ENCODE measurements around the gene RRP8. TPM values are rescaled to one million over a fixed set of nuclear protein-coding genes. Genes with fewer than 3 reads are reported as not detected.

RRP8 gene
- total RNA-seq, 2 experiments from 2014 or later, result 25.6 to 33.1 TPM

DNA sequence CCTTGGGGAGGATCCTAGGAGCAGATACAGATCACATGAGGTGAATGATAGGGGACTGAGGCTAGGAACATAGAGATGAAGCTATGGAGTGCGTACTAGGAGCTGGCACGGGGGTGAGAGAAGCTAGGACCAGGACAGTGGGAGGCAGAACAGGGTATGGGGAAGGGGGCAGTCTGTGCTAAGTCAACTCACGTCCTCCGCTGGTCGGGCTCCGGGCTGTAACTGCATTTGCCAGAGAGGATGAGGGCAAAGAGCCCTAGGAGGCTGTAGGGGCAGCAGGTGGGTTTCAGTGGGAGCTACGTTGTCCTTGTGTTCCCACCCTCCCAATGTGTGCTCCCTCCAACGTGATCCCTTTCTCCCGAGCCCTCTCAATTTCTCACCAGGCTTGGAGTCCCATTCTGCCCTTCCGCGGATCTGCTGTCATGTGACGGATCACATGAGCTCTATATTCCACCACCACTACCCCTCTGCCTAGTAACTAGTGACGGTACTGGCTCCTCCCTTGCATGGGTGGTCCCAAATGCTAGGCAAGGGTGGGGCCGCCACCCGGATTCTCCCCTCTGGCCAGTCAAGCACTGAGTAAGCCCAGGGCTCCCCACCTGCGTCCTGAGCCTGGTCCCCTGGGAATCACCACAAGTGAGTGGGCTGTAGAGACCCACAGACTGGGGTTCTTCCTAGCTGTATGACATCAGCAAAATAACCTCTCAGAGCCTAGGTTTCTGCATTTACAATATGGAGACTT, 15.8 kb upstream of the RRP8 start, which contains the start of gene TPP1:
Gene TPP1, minus strand, starts transcription at position 419 of the 742 bp plus-strand sequence. Its CDS starts 22 bp downstream, at position 397.
- Mint-ChIP-seq H3K36me3 (peaks cover 11% of the 10 kb centered on the region), H3K4me3 (no peak within 1 kb of the TSS), H3K9me3 (ENCODE audit: low read depth) (no peaks in the 10 kb centered on the region), H3K27ac (no peak within 1 kb of the TSS), H3K4me1 (peaks cover 2% of the 10 kb centered on the region), H3K27me3 (no peaks in the 10 kb centered on the region)
- DNase-seq (peak; percentile 96), ATAC-seq (peak; percentile 96)
- CTCF ChIA-PET, result interaction anchor here (0.7 to 4.2 kb wide), 14 partner anchors 8 to 240 kb away, joined by 3 to 36 read pairs (median 5); partner anchors contain the start of genes ILK, MRPL17 and RRP8

DNA sequence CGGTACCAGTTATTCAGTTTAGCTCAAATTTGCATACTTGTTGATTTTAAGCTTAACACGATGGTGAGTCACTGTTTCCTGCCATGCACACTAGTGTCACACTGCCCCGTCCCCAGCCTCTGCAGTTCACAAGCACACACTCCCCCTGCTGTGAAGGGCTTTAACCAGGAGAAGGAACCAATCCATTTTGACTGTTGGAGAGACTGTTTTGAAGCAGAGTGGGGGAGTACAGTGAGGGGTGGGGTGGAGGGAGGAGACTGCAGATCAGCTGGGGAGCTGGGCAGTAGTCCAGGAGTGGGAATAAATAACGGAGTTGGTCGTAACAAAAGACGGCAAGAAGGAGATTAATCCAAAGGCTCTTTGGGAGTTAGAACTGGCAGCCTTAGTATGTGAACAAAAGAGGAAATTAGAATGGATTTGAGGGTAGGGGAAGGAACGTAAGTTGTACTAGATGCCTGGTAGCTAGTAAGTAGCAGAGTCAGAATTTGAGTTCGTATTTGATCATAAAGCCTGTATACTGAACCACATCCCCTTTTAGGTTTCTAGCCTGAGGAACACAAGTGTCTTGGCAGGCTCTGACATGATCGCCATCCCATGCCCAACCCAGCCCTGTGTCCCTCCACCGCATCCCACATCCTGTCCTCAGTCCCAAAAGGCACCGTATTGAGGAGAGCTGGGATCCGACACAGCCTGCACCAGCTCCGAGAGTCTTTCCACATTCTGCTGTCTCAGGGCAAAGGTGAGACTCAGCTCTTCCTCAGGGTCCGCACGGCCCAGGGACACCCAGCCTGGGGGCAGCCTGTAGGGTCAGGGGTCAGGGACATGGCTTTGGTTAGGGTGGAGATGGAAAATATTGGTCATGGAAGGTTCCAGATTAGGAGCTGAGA, 14.9 kb upstream of the RRP8 start:
- Mint-ChIP-seq H3K36me3 (peaks cover 11% of the 10 kb centered on the region), H3K27me3 (no peaks in the 10 kb centered on the region), H3K4me3 (no peak overlapping the region), H3K4me1 (peaks cover 2% of the 10 kb centered on the region), H3K9me3 (ENCODE audit: low read depth) (no peaks in the 10 kb centered on the region), H3K27ac (no peak overlapping the region)
- DNase-seq (peak; percentile 81), ATAC-seq (peak; percentile 46)
- CTCF ChIA-PET, result interaction anchor here (0.8 to 4.2 kb wide), 13 partner anchors 11 to 239 kb away, joined by 3 to 36 read pairs (median 5); partner anchors contain the start of genes ILK, MRPL17 and RRP8

DNA sequence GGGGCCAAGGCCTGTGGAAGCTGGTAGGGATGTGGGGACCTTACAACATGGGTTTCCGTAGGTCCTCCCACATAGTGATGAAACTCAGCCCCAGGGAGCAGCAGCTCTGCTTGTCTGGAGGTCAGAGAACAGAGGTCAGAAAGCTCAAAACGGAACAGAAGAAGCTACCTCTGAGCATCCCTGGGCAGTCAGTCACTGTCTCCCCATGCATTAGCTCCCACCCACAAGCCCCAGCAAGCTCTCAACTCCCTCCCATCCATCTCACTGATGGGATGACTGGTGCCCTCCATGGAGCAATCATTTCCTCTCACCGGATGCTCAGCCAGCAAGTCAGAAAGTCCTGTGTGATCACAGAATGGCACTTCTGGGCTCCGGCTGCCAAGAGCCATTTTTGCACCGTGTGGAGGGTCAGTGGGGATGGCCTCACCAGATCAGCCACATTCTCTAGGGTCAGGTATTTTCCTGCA, 13.9 kb upstream of the RRP8 start:
- DNase-seq (no peak), ATAC-seq (no peak)
- Mint-ChIP-seq H3K4me1 (peaks cover 2% of the 10 kb centered on the region), H3K36me3 (peaks cover 11% of the 10 kb centered on the region), H3K4me3 (no peak overlapping the region), H3K27me3 (no peaks in the 10 kb centered on the region), H3K9me3 (ENCODE audit: low read depth) (no peaks in the 10 kb centered on the region), H3K27ac (no peak overlapping the region)
- CTCF ChIA-PET, result interaction anchor here (2.2 to 4.2 kb wide), 7 partner anchors 10 to 238 kb away, joined by 5 to 36 read pairs (median 14); partner anchors contain the start of genes ILK, MRPL17 and RRP8

DNA sequence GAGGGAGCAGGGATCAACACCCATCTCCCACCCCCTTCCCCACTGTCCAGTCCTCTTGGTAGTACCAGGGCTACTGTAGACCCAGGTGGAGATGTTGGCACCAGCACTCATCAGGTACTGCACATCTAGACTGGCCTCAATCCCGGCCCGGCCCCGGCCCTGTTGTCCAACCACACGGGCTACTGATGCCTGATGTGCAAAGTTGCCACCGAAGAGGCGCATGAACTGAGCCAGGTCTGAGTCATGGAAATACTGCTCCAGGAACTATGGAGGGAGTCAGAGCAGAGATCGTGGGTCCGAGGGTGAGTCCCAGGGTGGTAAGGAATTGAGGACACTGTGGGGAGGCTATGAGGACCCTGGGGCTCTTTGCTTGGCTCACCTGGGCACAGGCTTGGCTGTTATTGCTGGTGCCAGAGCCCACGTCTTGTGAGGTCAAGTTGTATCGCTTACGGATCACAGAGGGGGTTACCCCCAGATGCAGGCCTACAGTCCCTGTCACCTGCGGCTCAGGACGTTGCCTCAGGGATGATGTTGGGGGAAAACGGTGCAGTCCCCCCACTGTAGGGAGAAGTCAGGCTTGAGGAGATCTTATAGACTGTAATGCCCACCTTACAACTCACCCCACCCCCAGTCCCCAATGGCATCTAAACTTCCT, 13.3 kb upstream of the RRP8 start:
- H3K4me1 Mint-ChIP-seq, result peaks cover 2% of the 10 kb centered on the region
- no peak overlapping the region for H3K27ac Mint-ChIP-seq
- H3K9me3 Mint-ChIP-seq (ENCODE audit: low read depth), result no peaks in the 10 kb centered on the region
- peaks cover 11% of the 10 kb centered on the region for H3K36me3 Mint-ChIP-seq
- ATAC-seq (no peak), DNase-seq (no peak)
- CTCF ChIA-PET, result interaction anchor here (2.5 to 3.5 kb wide), 2 partner anchors 10 to 13 kb away, joined by 14 to 36 read pairs; partner anchors contain the start of genes ILK and RRP8
- no peaks in the 10 kb centered on the region for H3K27me3 Mint-ChIP-seq
- no peak overlapping the region for H3K4me3 Mint-ChIP-seq

DNA sequence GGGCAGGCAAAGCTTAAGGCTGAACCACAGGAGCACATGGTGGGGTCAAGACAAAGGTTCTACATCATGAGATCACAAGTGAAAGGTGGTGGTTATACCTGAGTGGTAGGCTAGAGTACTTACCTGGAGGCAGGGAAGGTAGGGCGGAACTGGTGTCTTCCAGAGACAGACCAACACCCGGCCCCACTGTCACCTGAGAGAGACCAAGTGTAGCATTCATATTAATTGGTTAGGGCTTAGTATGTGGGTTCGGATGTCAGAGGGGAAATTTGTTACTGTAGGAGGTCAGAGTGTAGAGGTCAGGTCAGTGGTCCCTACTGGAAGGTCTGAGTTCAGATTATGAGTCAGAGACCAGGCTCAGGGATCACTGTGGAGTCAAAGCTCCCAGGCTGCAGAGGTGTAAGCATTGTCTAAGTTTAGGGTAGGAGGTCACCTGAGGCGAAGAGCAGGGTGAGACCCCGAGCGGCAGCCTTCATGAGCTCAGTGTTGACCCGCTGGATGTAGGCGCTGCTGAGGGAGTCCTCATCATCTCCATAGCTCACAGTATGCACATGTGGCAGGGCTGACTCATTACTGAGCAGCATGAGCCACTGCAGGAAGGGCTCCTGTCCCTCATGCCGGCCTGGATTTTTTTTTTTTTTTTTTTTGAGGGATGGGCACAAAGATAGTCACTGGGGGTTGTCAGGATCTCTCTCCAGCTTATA, 12.6 kb upstream of the RRP8 start:
- DNase-seq (no peak), ATAC-seq (no peak)
- Mint-ChIP-seq H3K4me1 (peaks cover 6% of the 10 kb centered on the region), H3K9me3 (ENCODE audit: low read depth) (no peaks in the 10 kb centered on the region), H3K27me3 (no peaks in the 10 kb centered on the region), H3K36me3 (peaks cover 16% of the 10 kb centered on the region), H3K4me3 (no peak overlapping the region), H3K27ac (peak overlapping the region; percentile 10)
- CTCF ChIA-PET, result interaction anchor here (1.2 kb wide), 1 partner anchor 11 kb away, joined by 3 read pairs; no protein-coding TSS in a partner anchor

DNA sequence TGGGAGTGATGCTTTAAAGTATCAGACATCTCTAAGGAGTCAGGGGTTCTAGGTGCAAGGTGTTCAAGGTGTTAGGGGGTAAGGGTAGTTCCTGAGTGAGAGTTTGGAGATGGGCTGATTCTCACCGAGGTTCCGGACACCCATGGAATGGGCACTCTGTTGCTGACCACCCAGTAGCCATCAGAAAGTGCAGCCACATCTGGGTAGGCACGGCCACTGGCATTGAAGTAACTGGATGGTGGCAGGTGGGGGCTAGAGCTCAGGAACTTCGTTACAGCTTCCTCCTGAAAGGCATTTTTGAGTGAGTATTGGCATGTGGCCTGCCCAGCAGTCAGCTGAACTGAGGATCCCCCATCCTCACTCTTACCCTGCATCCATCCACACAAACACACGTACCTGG, 11.6 kb upstream of the RRP8 start:
- Mint-ChIP-seq H3K27me3 (no peaks in the 10 kb centered on the region), H3K27ac (no peak overlapping the region), H3K9me3 (ENCODE audit: low read depth) (no peaks in the 10 kb centered on the region), H3K4me3 (no peak overlapping the region), H3K4me1 (peaks cover 16% of the 10 kb centered on the region), H3K36me3 (peaks cover 25% of the 10 kb centered on the region)
- CTCF ChIA-PET, result interaction anchor here (1.2 kb wide), 1 partner anchor 12 kb away, joined by 3 read pairs; no protein-coding TSS in a partner anchor
- DNase-seq, result no peak
- ATAC-seq, result no peak

DNA sequence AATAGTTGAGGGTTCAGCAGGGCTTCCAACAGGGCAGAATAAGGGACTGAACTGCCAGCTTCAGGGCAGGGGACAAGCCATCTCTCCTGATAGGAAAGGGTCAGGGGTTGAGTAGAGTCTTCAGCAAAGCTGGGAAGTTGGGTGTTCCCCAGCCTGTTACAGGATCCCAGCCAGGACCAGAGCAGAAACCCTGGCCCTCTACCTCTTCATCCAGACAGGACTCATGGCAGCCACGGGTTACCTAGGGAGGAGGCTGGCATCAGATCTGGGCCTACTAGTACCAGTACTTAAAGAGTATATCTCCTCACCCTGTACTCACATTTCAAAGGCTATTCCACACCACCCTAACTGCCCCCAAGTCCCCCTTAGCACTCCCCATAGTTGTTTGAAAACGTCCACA, 11.0 kb upstream of the RRP8 start:
- CTCF ChIA-PET, result interaction anchor here (0.6 kb wide), 1 partner anchor 10 kb away, joined by 4 read pairs; no protein-coding TSS in a partner anchor
- no peak overlapping the region for H3K27ac Mint-ChIP-seq

DNA sequence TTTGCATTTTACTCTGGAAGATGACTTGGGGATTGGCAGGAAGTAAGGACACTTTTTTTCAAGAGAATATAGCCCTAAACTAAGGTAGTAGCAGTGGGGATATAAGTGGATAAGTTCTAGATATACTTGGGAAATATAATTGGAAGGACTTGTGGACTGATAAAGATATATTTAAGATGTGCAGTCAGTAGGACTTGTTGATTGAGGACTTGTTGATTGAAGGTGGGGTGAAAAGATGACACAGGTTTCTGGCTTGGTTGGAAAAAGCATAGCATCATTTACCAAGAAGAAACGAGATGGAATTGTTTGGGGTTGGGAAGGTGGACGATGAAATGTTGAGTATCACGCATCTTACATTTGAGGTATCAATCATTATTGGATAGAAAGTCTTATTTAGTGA, 10.1 kb upstream of the RRP8 start:
- Mint-ChIP-seq H3K4me1 (peaks cover 30% of the 10 kb centered on the region), H3K4me3 (no peak overlapping the region), H3K9me3 (ENCODE audit: low read depth) (no peaks in the 10 kb centered on the region), H3K27me3 (no peaks in the 10 kb centered on the region), H3K27ac (no peak overlapping the region), H3K36me3 (peaks cover 39% of the 10 kb centered on the region)
- DNase-seq (no peak), ATAC-seq (no peak)
- CTCF ChIA-PET, result interaction anchor here (0.7 to 3.1 kb wide), 10 partner anchors 9 to 234 kb away, joined by 3 to 24 read pairs (median 8); partner anchors contain the start of genes ILK and MRPL17

More for the DNA sequence above, 11.0 kb upstream of the RRP8 start:
- Mint-ChIP-seq H3K27me3 (no peaks in the 10 kb centered on the region), H3K4me3 (no peak overlapping the region), H3K9me3 (ENCODE audit: low read depth) (no peaks in the 10 kb centered on the region), H3K36me3 (peaks cover 31% of the 10 kb centered on the region), H3K4me1 (peaks cover 22% of the 10 kb centered on the region)
- no peak for ATAC-seq
- DNase-seq, result no peak

DNA sequence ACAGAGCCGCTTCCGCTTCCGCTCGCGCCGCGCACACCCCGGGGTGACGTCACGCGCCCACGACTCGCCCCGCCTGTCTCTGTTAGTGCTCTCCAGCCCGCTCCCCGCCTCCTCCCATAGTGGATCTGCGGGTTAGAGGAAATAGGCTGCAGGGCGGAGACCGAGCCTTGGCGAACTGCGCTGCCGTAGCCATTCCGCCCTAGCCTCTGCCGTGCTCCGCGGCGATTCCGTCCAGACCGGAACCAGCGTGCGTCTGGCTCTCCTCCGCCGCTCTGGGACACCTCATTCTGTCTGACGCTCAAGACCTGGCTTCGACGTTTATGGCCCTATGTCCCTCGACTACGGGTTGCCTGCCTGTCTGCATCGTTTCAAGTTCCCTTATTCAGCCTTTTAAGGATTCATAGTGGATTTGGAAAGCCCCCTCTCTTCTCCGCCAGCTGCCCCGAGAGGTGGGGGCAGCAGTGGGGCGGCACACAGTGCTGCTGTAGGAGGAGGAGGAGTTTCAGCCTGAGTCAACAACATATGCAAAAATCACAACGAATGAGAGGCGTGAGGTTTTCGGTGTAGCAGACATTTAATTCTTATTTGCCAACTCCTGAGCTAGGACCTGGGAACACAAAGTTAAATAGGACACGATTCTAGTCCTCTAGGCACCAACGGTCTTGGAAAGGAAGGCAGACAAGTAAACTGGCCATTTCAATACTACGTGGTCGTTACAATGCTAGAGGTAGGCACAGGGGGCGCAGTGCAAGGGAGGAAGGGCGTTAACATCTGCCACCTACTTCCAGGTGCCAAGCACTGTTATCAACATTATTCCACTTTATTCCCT, 9.0 kb upstream of the RRP8 start, which contains the start of gene TAF10:
Gene TAF10, minus strand, starts transcription at position 4 of the 829 bp plus-strand sequence. CDS start 27 bp downstream, outside the sequence.
- no peaks in the 10 kb centered on the region for H3K9me3 Mint-ChIP-seq (ENCODE audit: low read depth)
- DNase-seq, result peak; percentile 97
- H3K4me3 Mint-ChIP-seq, result no peak within 1 kb of the TSS
- H3K36me3 Mint-ChIP-seq, result peaks cover 49% of the 10 kb centered on the region
- peak within 1 kb of the TSS; percentile 91 for H3K27ac Mint-ChIP-seq
- no peaks in the 10 kb centered on the region for H3K27me3 Mint-ChIP-seq
- ATAC-seq, result peak; percentile 92
- H3K4me1 Mint-ChIP-seq, result peaks cover 41% of the 10 kb centered on the region
- CTCF ChIA-PET, result interaction anchor here (0.7 to 3.1 kb wide), 21 partner anchors 8 to 233 kb away, joined by 3 to 24 read pairs (median 6); partner anchors contain the start of genes ARFIP2, ILK, MRPL17 and TIMM10B

DNA sequence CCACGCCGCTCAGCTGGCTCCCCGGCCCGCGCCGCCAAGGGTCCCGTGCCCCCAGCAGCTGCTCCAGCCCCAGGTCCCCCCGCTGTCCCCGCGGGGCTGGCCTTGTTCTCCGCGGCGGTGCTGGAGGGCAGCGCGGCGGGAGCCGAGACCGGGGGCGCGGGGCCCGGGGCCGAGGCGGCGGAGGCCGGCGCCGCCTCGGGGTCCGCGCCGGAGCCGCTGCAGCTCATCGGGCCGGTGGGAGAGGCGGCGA, 8.5 kb upstream of the RRP8 start:
- Mint-ChIP-seq H3K9me3 (ENCODE audit: low read depth) (no peaks in the 10 kb centered on the region), H3K4me3 (no peak overlapping the region), H3K36me3 (peaks cover 51% of the 10 kb centered on the region), H3K4me1 (peaks cover 45% of the 10 kb centered on the region), H3K27me3 (no peaks in the 10 kb centered on the region), H3K27ac (peak overlapping the region; percentile 91)
- no peak for DNase-seq
- ATAC-seq, result no peak
- CTCF ChIA-PET, result interaction anchor here (0.9 to 3.1 kb wide), 17 partner anchors 11 to 233 kb away, joined by 3 to 24 read pairs (median 6); partner anchors contain the start of genes ARFIP2, MRPL17 and TIMM10B

DNA sequence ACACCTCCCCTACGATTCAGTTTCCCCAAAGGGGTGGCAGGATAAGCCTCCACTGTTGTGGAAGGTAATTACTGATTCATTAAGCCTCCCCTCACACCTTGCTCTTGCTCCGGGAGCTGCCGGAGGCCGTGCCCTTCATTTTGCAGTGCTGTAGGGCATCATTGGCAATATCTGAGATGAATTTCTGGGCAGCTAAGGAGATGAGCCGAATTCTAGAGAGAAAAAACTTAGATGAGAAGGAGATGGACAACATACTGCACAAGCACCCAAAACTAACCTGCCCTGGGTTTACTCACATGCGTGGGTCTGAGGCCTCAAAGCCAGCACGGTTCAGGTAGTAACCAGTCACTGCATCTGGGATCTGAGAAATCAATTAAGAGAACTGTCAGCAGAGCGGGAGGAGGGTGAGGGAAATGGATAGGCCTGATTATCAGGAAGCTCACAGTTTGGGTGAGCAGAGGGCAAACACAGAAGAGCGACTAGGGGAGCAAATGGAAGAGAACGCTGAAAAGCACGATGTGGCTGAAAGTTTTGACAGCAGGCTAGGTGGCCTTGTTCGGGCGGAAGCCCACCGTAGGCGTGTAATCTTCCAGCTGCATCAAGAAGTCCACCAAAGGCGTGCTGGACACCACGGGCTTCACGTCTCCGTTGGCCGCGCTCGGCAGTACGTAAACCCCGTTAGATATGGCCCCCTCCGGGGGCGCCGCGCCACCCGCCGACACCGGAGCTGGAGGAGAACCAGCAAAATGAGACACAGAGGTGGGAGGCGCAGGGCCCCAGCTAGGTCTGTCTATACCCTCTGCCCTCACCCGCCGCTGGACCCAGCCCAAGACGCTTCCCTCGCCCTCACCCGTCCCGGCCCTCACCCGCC, 7.9 kb upstream of the RRP8 start:
- H3K27ac Mint-ChIP-seq, result peak overlapping the region; percentile 91
- no peaks in the 10 kb centered on the region for H3K9me3 Mint-ChIP-seq (ENCODE audit: low read depth)
- peaks cover 51% of the 10 kb centered on the region for H3K4me1 Mint-ChIP-seq
- CTCF ChIA-PET, result interaction anchor here (0.9 to 3.1 kb wide), 15 partner anchors 12 to 232 kb away, joined by 3 to 24 read pairs (median 7); partner anchors contain the start of genes ARFIP2, MRPL17 and TIMM10B
- H3K4me3 Mint-ChIP-seq, result no peak overlapping the region
- peaks cover 53% of the 10 kb centered on the region for H3K36me3 Mint-ChIP-seq
- H3K27me3 Mint-ChIP-seq, result no peaks in the 10 kb centered on the region
- ATAC-seq, result no peak
- peak; percentile 57 for DNase-seq

All from activated CD8-positive, alpha-beta memory T cell treated with anti-CD3 and anti-CD28 coated beads, Interleukin-2, amount 10 ng/mL, durations not matched to agents 7 days and 5 days (primary cell).